GM23248 (cell line): ENCODE data around the gene CDNF.

Experiments used
- EZH2 ChIP-seq: fragments of 200-600 bp; sonication (generic); IDR thresholded peaks from 2 replicates; pipeline ENCODE4 v1.6.1; 2018; ENCODE audit warnings: antibody characterized with exemption, mild to moderate bottlenecking; ENCODE audit not compliant: insufficient read depth, poor library complexity, severe bottlenecking
- EZH2phosphoT487 ChIP-seq: fragments of 200-600 bp; sonication (generic); IDR thresholded peaks from 2 replicates; pipeline ENCODE4 v1.6.1; 2018; ENCODE audit warnings: antibody characterized with exemption, moderate library complexity, mild to moderate bottlenecking, low read depth; ENCODE audit not compliant: insufficient read depth

GRCh38 chr10:14837003-14837756 lies 657 bp downstream of the CDNF start:
- TF ChIP-seq EZH2 (no peak), EZH2phosphoT487 (no peak)
